GM23248 (cell line): ENCODE measurements around the gene MED15. TPM values are rescaled to one million over a fixed set of nuclear protein-coding genes. Genes with fewer than 3 reads are reported as not detected.

Source experiments
- DNase-seq: peaks from one replicate; pipeline ENCODE4 v3.0.0-alpha.2; 2015
- H2AFZ ChIP-seq: fragments of 200-600 bp; sonication (generic); 2 replicates; pipeline ENCODE4 v1.6.1; 2016; ENCODE audit warnings: antibody characterized with exemption
- H3F3A ChIP-seq: fragments of 200-600 bp; sonication (generic); 2 replicates; pipeline ENCODE4 v1.6.1; 2016; ENCODE audit warnings: mild to moderate bottlenecking, antibody characterized with exemption, mixed run types; ENCODE audit not compliant: insufficient read depth
- H3K27ac ChIP-seq: fragments of 200-600 bp; sonication (generic); 2 replicates; pipeline ENCODE4 v1.5.1; 2016; ENCODE audit warnings: mild to moderate bottlenecking
- H3K27me3 ChIP-seq: fragments of 200-600 bp; sonication (generic); replicated peaks from 2 replicates; pipeline ENCODE4 v1.6.1; 2016; ENCODE audit warnings: mild to moderate bottlenecking; ENCODE audit not compliant: insufficient read depth
- H3K36me3 ChIP-seq: fragments of 200-600 bp; sonication (generic); 2 replicates; pipeline ENCODE4 v1.6.1; 2016; ENCODE audit warnings: low read depth, mild to moderate bottlenecking
- H3K4me1 ChIP-seq: fragments of 200-600 bp; sonication (generic); 2 replicates; pipeline ENCODE4 v1.6.1; 2016; ENCODE audit warnings: mild to moderate bottlenecking; ENCODE audit not compliant: insufficient read depth
- H3K4me2 ChIP-seq: fragments of 200-600 bp; sonication (generic); one replicate; pipeline ENCODE4 v1.6.1; 2016; ENCODE audit warnings: mild to moderate bottlenecking; ENCODE audit not compliant: unreplicated experiment
- H3K4me3 ChIP-seq: fragments of 200-600 bp; sonication (generic); 2 replicates; pipeline ENCODE4 v1.5.1; 2016; ENCODE audit warnings: mild to moderate bottlenecking
- H3K79me2 ChIP-seq: fragments of 200-600 bp; sonication (generic); 2 replicates; pipeline ENCODE4 v1.6.1; 2016; ENCODE audit warnings: mild to moderate bottlenecking; ENCODE audit not compliant: insufficient read depth
- H3K9ac ChIP-seq: fragments of 200-600 bp; sonication (generic); 2 replicates; pipeline ENCODE4 v1.6.1; 2016; ENCODE audit warnings: mild to moderate bottlenecking
- H3K9me2 ChIP-seq: fragments of 200-600 bp; sonication (generic); 2 replicates; pipeline ENCODE4 v1.6.1; 2016; ENCODE audit warnings: mixed run types, mild to moderate bottlenecking, moderate library complexity; ENCODE audit not compliant: insufficient read depth
- H3K9me3 ChIP-seq: fragments of 200-600 bp; sonication (generic); one replicate; pipeline ENCODE4 v1.6.1; 2017; ENCODE audit warnings: low read depth
- H4K20me1 ChIP-seq: fragments of 200-600 bp; sonication (generic); 2 replicates; pipeline ENCODE4 v1.6.0; 2016; ENCODE audit not compliant: insufficient read depth
- EZH2 ChIP-seq: fragments of 200-600 bp; sonication (generic); IDR thresholded peaks from 2 replicates; pipeline ENCODE4 v1.6.1; 2018; ENCODE audit warnings: antibody characterized with exemption, mild to moderate bottlenecking; ENCODE audit not compliant: insufficient read depth, poor library complexity, severe bottlenecking
- EZH2phosphoT487 ChIP-seq: fragments of 200-600 bp; sonication (generic); IDR thresholded peaks from 2 replicates; pipeline ENCODE4 v1.6.1; 2018; ENCODE audit warnings: antibody characterized with exemption, moderate library complexity, mild to moderate bottlenecking, low read depth; ENCODE audit not compliant: insufficient read depth
- WGBS, 2 experiments: methylation state at CpG; one replicate each; pipeline ENCODE4 v1.1.6; 2015 to 2017; ENCODE audit warnings: low lambda C conversion rate in 2 of 2, low coverage in 1 of 2; ENCODE audit errors: missing lambda C conversion rate in 2 of 2; 5-methylcytosine and 5-hydroxymethylcytosine counted together
- in situ Hi-C: fragments of 300-500 bp; cut with MboI; formaldehyde crosslinking; loops from 2 replicates; pipeline ENCODE4 v1.15.0; 2020
- polyA plus RNA-seq: library from polyadenylated mRNA; unstranded; fragments of >200 nt; fragmentation: Nextera tagmentation; extraction: Ambion mirVana; gene quantifications from 2 replicates; pipeline ENCODE4 v1.2.1, GENCODE V29; 2016
- small RNA-seq: library from RNA; depleted of rRNA; stranded (forward); fragments of <200 nt; gene quantifications from one replicate; pipeline ENCODE3, GENCODE V24; 2014; ENCODE audit warnings: low read depth, low replicate concordance
- total RNA-seq: library from RNA; depleted of rRNA; stranded (reverse); fragments of >200 nt; shearing (Covaris generic); gene quantifications from 2 replicates; pipeline ENCODE4 v1.2.3, GENCODE V29; 2014; rRNA removed

The MED15 gene
- total and polyA plus RNA-seq, 2 experiments from 2014 or later: 40.2 to 69.7 TPM

DNA sequence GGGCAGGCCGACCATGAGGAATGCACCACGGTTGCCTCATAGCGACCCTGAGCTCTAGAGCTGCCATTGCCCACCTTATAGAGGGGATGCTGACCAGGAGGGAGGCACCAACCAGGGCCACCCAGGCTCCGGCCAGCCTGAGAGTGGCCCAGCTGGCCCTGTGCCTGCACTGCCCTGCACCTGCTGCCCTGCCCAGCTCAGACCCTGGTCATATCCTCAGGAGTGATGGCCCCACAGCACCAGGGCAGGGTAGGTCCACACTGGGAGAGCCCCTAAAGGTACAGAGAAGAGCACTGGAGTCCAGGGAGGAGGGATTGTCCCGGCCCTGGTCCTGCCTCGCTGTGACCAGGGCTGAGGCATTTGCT, 127.8 kb downstream of the MED15 start:
- Histone ChIP-seq H3K27ac (no peak overlapping the region), H3F3A (no peaks in the 10 kb centered on the region), H3K9ac (no peak overlapping the region), H3K4me2 (no peak overlapping the region), H3K79me2 (no peaks in the 10 kb centered on the region), H3K4me1 (no peaks in the 10 kb centered on the region), H3K36me3 (no peaks in the 10 kb centered on the region), H4K20me1 (no peaks in the 10 kb centered on the region), H3K9me2 (no peaks in the 10 kb centered on the region), H2AFZ (no peak overlapping the region), H3K27me3 (peaks cover 27% of the 10 kb centered on the region), H3K9me3 (no peaks in the 10 kb centered on the region), H3K4me3 (no peak overlapping the region)
- in situ Hi-C loops: no loop called here
- no peak for TF ChIP-seq EZH2
- no peak for TF ChIP-seq EZH2phosphoT487
- DNase-seq: no peak
- 71 to 73% methylated on average over 5 to 6 of the region's 6 CpGs for WGBS, 2 experiments

DNA sequence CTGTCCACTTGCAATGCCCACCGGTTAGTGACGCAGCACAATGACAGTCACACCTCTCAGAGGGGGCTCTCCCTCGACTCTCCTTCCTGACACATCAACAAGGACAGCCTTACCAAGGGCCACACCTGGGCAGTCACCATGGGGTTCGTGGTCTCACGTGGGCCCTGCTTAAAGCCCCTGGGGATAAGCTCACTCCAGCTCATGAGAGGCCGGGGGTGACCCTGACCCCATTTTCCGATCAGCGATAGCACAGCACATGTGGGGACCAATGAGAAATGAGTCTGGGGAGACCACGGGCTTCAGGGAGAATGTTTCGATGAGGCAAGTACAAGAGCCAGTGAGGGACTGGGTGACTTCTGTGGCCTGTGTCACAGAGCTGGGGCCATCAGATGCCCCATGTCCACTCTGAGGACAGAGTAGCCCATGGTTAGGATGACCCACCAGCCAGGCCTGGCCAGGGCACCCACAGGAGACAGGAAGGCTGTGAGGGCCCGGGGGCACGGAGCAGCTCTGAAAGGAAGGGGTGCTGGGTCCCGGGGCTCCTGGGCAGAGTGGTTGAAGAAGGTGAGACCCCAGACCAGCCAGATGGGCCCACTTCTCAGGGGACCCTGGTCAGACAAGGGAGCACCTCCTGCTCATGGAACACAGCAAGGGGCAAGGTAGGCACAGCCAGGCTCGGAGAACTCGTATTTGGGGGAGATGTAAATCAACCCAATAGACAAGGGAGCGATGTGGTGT, 128.8 kb downstream of the MED15 start:
- TF ChIP-seq EZH2phosphoT487: no peak
- no peak for TF ChIP-seq EZH2
- in situ Hi-C loops: no loop called here
- no peaks in the 10 kb centered on the region for H3K36me3 ChIP-seq

DNA sequence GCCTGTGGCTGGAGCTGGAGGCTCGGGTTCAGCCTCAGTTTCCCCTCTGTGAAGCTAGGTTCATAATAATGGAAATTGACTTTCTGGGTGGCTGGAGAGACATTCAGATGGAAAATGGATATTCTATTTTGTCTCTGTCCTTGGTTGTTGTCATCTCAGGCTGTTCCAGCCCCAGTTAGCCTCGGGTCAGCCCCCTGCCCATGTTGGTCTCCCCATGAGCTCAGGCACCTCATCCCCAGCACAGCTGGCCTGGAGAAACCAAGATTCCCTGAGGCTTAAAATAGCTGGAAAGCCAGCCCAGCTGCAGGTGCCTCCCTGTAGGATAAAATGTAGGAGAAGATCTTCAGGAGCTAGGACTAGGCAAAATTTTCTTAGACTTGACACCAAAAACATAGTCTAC, 129.5 kb downstream of the MED15 start:
- Histone ChIP-seq H3K36me3 (no peaks in the 10 kb centered on the region), H3F3A (no peaks in the 10 kb centered on the region), H3K9ac (no peak overlapping the region), H3K79me2 (no peaks in the 10 kb centered on the region), H3K27me3 (peaks cover 35% of the 10 kb centered on the region), H3K9me3 (no peaks in the 10 kb centered on the region), H3K9me2 (no peaks in the 10 kb centered on the region), H3K4me2 (no peak overlapping the region), H2AFZ (no peak overlapping the region), H3K27ac (no peak overlapping the region), H3K4me3 (no peak overlapping the region), H4K20me1 (no peaks in the 10 kb centered on the region), H3K4me1 (no peaks in the 10 kb centered on the region)
- DNase-seq: no peak
- TF ChIP-seq EZH2 (no peak), EZH2phosphoT487 (no peak)
- WGBS, 2 experiments: 22 to 23% methylated on average over 2 of the region's 2 CpGs
- in situ Hi-C loops: no loop called here

More for the DNA sequence above, 128.8 kb downstream of the MED15 start:
- Histone ChIP-seq H3F3A (no peaks in the 10 kb centered on the region), H3K4me2 (no peak overlapping the region), H3K4me1 (no peaks in the 10 kb centered on the region), H3K79me2 (no peaks in the 10 kb centered on the region), H3K9ac (no peak overlapping the region), H3K9me3 (no peaks in the 10 kb centered on the region), H3K4me3 (no peak overlapping the region), H3K27ac (no peak overlapping the region), H2AFZ (no peak overlapping the region), H3K9me2 (no peaks in the 10 kb centered on the region), H4K20me1 (no peaks in the 10 kb centered on the region), H3K27me3 (peaks cover 31% of the 10 kb centered on the region)
- no peak for DNase-seq
- WGBS, 2 experiments: 61 to 64% methylated on average over 16 of the region's 16 CpGs

Small RNA genes within 50 kb of the gene (small RNA-seq; reads per million reads assigned to genes)
- gene IGLL4P: not detected
- not detected for gene RF00019
- not detected for gene RN7SL812P
- not detected for gene RNY1P9

Other genes with a start within 250 kb of the MED15 start
- gene RTN4R, start 239.3 kb upstream of the MED15 start, total RNA-seq: 1.4 TPM in 1 of 2 replicates, not detected in the other
- gene RTN4R, start 239.3 kb upstream of the MED15 start, polyA plus RNA-seq: 0.25 and 0.47 TPM in 2 replicates
- gene DGCR6L, start 187.6 kb upstream of the MED15 start, total RNA-seq: 73.3 and 84.6 TPM in 2 replicates
- gene DGCR6L, start 187.6 kb upstream of the MED15 start, polyA plus RNA-seq: 111 and 114 TPM in 2 replicates
- gene ZNF74, start 113.5 kb upstream of the MED15 start, total RNA-seq: 8.0 and 11.5 TPM in 2 replicates
- 3.7 TPM in 2 replicates for gene ZNF74, start 113.5 kb upstream of the MED15 start, polyA plus RNA-seq
- 45.6 and 46.9 TPM in 2 replicates for gene SCARF2, start 69.8 kb upstream of the MED15 start, total RNA-seq
- gene SCARF2, start 69.8 kb upstream of the MED15 start, polyA plus RNA-seq: 7.9 and 10.2 TPM in 2 replicates
- 37.7 and 41.3 TPM in 2 replicates for gene KLHL22, start 11.8 kb upstream of the MED15 start, total RNA-seq
- 19.0 and 20.0 TPM in 2 replicates for gene KLHL22, start 11.8 kb upstream of the MED15 start, polyA plus RNA-seq